Lung (tissue), 12 donors: Measurements from ENCODE around the gene IFNLR1. TPM values are rescaled to one million over a fixed set of nuclear protein-coding genes. Genes with fewer than 3 reads are reported as not detected.

Experiments
- ATAC-seq: fragments of 200-7000 bp; cut with Tn5 transposase; one replicate; pipeline ENCODE4 v1.9.1; 2020; ENCODE audit warnings: moderate number of reproducible peaks; ENCODE audit not compliant: insufficient read depth, low FRiP score
- DNase-seq, 3 donors: peaks; one replicate each; pipeline ENCODE4 v3.0.0-alpha.2; 2013 to 2017
- H3K27ac ChIP-seq, 2 donors: one replicate each; pipeline ENCODE4 v1.5.1; 2013; ENCODE audit warnings: mild to moderate bottlenecking in 2 of 2, moderate library complexity in 2 of 2, control low read depth in 1 of 2, inconsistent platforms in 1 of 2, low read depth in 1 of 2, low read length in 1 of 2
- H3K27me3 ChIP-seq, 3 donors: one replicate each; pipeline ENCODE4 v1.5.1; 2013; ENCODE audit warnings: low read length in 2 of 3; ENCODE audit not compliant: control insufficient read depth in 3 of 3, insufficient read depth in 3 of 3
- H3K36me3 ChIP-seq, 4 donors: one replicate each; pipeline ENCODE4 v1.5.1; 2013; ENCODE audit warnings: low read length in 4 of 4, mild to moderate bottlenecking in 1 of 4, moderate library complexity in 1 of 4; ENCODE audit not compliant: control insufficient read depth in 4 of 4, insufficient read depth in 4 of 4
- H3K4me1 ChIP-seq, 5 donors: one replicate each; pipeline ENCODE4 v1.5.1; 2013; ENCODE audit warnings: low read length in 5 of 5, mild to moderate bottlenecking in 2 of 5, moderate library complexity in 1 of 5; ENCODE audit not compliant: control insufficient read depth in 5 of 5, insufficient read depth in 5 of 5
- H3K4me3 ChIP-seq: one replicate; pipeline ENCODE4 v1.5.1; 2013; ENCODE audit warnings: mild to moderate bottlenecking, control low read depth, moderate library complexity
- H3K9ac ChIP-seq, 2 donors: one replicate each; pipeline ENCODE4 v1.5.1; 2013; ENCODE audit warnings: low read length in 2 of 2, control low read depth in 1 of 2; ENCODE audit not compliant: insufficient read depth in 1 of 2
- H3K9me3 ChIP-seq, 4 donors: one replicate each; pipeline ENCODE4 v1.5.1; 2013; ENCODE audit warnings: low read length in 3 of 4, mild to moderate bottlenecking in 1 of 4, moderate library complexity in 1 of 4; ENCODE audit not compliant: control insufficient read depth in 4 of 4, insufficient read depth in 3 of 4
- WGBS, 2 donors: extraction: QIAGEN DNeasy Blood & Tissue Kit; methylation state at CpG; one replicate each; pipeline ENCODE4 v1.1.7; 2013; 5-methylcytosine and 5-hydroxymethylcytosine counted together
- polyA plus RNA-seq, 2 donors: library from polyadenylated mRNA; stranded (reverse); fragments of 200-250 nt; gene quantifications; one replicate each; pipeline ENCODE4 v1.2.1, GENCODE V29; 2013
- total RNA-seq, 2 donors: library from RNA; depleted of rRNA in 1 of 2; stranded (reverse); fragments of >200 nt in 1 of 2; gene quantifications; one replicate each; pipeline ENCODE4 v1.2.1, GENCODE V29; 2014 to 2021
- TF ChIP-seq, protein P1 (sequence below): IDR thresholded peaks from 2 replicates; pipeline ENCODE4 v1.5.1; 2012; ENCODE audit warnings: mild to moderate bottlenecking; ENCODE audit errors: control extremely low read depth, extremely low read depth
- donor health status: control.
- donor health status: control.
- donor health status: Bipolar disorder and iron deficiency.
- donor health status: healthy.
- donor health status: DM: yes; HTN: yes; CAD: no.

Gene IFNLR1
- total and polyA plus RNA-seq, 4 donors, result 1.2 to 9.0 (median 2.7) TPM

DNA sequence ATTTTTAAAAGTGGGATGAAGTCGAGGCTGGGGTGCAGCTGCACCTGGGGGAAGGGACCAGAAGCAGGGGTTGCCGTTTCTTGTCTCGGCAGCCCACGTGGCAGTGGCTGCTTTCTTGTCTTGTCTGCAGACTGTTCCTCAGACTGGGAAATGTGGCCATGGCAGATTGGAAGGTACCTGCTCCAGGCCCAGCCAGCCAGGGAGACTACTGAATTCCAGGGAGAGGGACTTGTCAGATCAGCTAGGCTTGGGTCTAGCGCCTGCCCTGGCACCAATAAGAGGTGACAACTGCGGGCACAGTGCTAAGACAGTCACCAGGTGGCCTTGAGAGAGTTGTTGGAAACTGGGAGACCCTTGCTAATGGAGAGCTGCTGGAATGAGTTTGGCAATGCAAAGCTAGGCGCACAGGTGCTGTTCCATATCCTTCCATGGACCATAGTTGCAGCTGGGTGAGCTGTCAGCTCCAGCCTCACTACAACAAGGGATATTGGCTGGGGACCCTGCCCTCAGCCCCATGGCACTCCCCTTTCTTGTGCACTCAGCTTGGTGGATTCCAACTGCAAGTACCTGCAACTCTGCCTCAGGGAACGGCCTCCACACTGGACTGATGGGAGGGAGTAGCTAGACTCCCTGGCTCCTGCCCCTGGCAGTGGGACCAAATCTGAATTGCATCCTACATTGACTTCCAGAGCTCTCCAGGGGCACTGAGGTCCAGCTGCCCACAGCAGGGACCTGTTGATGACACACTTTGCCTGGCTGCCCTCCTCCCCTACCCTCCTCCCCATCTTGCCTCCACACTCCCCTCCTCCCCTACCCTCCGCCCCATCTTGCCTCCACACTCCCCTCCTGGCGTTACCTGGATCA, 34.2 kb downstream of the IFNLR1 start:
- no peak for DNase-seq
- WGBS, 2 donors, result 86 to 87% methylated on average over 10 of the region's 10 CpGs
- no peak overlapping the region for H3K9ac ChIP-seq
- H3K4me1 ChIP-seq, result peaks cover 0 to 3% (median 0%) of the 10 kb centered on the region in 5 donors
- H3K27me3 ChIP-seq, result peaks cover 0 to 16% (median 13%) of the 10 kb centered on the region in 3 donors
- H3K27ac ChIP-seq, result no peak overlapping the region
- TF ChIP-seq, protein P1, sequence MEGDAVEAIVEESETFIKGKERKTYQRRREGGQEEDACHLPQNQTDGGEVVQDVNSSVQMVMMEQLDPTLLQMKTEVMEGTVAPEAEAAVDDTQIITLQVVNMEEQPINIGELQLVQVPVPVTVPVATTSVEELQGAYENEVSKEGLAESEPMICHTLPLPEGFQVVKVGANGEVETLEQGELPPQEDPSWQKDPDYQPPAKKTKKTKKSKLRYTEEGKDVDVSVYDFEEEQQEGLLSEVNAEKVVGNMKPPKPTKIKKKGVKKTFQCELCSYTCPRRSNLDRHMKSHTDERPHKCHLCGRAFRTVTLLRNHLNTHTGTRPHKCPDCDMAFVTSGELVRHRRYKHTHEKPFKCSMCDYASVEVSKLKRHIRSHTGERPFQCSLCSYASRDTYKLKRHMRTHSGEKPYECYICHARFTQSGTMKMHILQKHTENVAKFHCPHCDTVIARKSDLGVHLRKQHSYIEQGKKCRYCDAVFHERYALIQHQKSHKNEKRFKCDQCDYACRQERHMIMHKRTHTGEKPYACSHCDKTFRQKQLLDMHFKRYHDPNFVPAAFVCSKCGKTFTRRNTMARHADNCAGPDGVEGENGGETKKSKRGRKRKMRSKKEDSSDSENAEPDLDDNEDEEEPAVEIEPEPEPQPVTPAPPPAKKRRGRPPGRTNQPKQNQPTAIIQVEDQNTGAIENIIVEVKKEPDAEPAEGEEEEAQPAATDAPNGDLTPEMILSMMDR, result no peak
- H3K4me3 ChIP-seq, result no peak overlapping the region
- no peaks in the 10 kb centered on the region for H3K36me3 ChIP-seq
- no peaks in the 10 kb centered on the region for H3K9me3 ChIP-seq
- ATAC-seq, result no peak

DNA sequence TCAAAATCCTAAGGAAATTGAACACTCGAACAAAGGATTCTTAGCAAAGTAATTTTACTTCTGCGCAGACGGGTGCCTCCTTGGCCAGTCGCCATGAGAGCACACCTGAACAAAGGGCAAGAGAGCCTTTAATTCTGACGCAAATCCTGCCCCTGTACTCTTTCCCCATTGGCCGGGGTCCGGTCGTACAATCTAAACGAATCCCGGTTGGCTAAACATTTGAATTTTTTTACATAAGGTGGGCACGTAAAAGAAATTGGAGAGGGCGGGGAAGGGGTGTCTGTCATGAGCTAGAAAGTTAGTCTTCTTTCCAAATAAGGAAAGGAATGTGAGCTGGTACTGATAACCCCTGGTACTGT, 35.9 kb downstream of the IFNLR1 start:
- Histone ChIP-seq H3K4me1 (peaks cover 0 to 3% (median 0%) of the 10 kb centered on the region in 5 donors), H3K4me3 (no peak overlapping the region), H3K27me3 (peaks cover 0 to 16% (median 13%) of the 10 kb centered on the region in 3 donors), H3K27ac (no peak overlapping the region), H3K9me3 (no peaks in the 10 kb centered on the region), H3K9ac (no peak overlapping the region), H3K36me3 (no peaks in the 10 kb centered on the region)
- TF ChIP-seq, protein P1, result no peak
- WGBS, 2 donors, result 6 to 13% methylated on average over 12 of the region's 12 CpGs
- DNase-seq (peak; percentile 72 to 80 (median 76)), ATAC-seq (no peak)

DNA sequence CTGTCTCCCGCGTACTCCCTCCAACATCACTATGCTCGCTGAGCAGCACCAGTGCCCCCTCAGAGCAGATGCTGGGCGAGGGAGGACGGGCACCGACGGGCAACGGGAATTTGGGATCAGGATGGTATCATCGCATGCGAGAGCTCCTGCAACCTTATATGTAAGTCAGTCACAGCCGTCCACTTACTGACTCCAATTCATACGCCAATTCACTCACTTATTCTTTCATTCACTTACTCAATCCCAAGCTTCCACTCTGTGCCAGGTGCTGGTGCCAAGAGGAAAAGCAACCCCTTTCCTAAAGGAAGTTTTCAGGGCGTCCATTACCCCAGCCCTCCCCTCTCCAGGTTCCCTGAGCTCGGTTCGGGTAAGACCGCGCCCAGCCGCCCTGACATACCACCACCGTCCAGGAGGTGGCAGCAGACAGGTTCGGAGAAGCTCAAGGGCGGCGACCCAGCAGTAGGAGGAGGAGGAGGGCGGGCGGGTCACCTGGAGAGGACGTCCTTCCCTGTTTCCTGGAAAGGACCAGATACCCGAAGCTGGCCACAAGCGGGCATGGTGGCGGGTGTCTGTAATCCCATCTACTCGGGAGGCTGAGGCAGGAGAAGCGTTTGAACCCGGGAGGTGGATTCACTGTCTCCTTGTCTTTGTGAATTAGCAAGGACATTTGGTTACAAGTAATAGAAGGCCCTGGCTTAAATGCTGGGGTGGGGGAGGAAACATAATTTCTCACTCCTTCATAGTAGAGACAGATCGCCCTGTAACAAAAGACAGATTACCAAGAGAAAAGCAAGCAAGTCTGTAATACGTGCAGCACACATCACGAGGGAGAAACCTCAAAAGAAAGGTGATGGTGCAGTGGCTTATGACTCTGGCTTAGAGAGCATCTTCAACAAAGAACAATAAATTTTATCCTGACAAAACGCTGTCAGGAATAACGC, 36.6 kb downstream of the IFNLR1 start:
- ATAC-seq, result peak; percentile 87
- H3K9ac ChIP-seq, result peak overlapping the region in 1 of 2 donors; percentile 24
- DNase-seq, result peak; percentile 79 to 90 (median 86)
- 13 to 16% methylated on average over 35 to 36 of the region's 36 CpGs for WGBS, 2 donors
- no peaks in the 10 kb centered on the region for H3K9me3 ChIP-seq
- no peak overlapping the region for H3K27ac ChIP-seq
- H3K4me3 ChIP-seq, result no peak overlapping the region
- H3K27me3 ChIP-seq, result peaks cover 0 to 16% (median 13%) of the 10 kb centered on the region in 3 donors
- peaks cover 0 to 3% (median 0%) of the 10 kb centered on the region in 5 donors for H3K4me1 ChIP-seq
- TF ChIP-seq, protein P1, result peak; percentile 67
- H3K36me3 ChIP-seq, result no peaks in the 10 kb centered on the region
